Endothelial cell of umbilical vein (primary cell): Measurements from ENCODE around the gene SAMD1. TPM values are rescaled to one million over a fixed set of nuclear protein-coding genes. Genes with fewer than 3 reads are reported as not detected.

Experiments used
- BruUV-seq: library from RNA; stranded (reverse); fragments of 400-500 nt; replicated peaks from 2 replicates; lab custom pipeline; 2021; lab: Mats Ljungman, UMichigan
- CTCF ChIA-PET: fragments of 300-600, 350-600 bp; sonication (Branson Sonifier 250); formaldehyde crosslinking; loops from one replicate; lab custom pipeline; 2021; ENCODE audit warnings: antibody characterized with exemption, inconsistent platforms; lab: Charles Lee
- POLR2A ChIA-PET: fragments of 300-600, 350-600 bp; sonication (Branson Sonifier 250); formaldehyde crosslinking; loops from one replicate; lab custom pipeline; 2021; ENCODE audit warnings: antibody characterized with exemption, inconsistent platforms; lab: Charles Lee
- DNase-seq: peaks from one replicate; pipeline ENCODE4 v3.0.0-alpha.2; 2011; ENCODE audit warnings: low read depth, low spot score
- FAIRE-seq: peaks from 2 replicates; lab custom pipeline; 2011; peaks lifted over from hg19 to GRCh38; lab: Jason Lieb, UNC
- H2AFZ ChIP-seq: 2 replicates; pipeline ENCODE4 v1.6.0; 2012; ENCODE audit warnings: low read depth, low read length, control low read depth, inconsistent platforms
- H3K27ac ChIP-seq: 2 replicates; pipeline ENCODE4 v1.5.1; 2011; ENCODE audit warnings: low read depth, mild to moderate bottlenecking, control low read depth, low read length, moderate library complexity; ENCODE audit not compliant: insufficient read depth
- H3K27me3 ChIP-seq, 2 experiments: 2 replicates each; pipeline versions ENCODE4 v1.6.0 to v1.6.1; 2011; ENCODE audit warnings: low read length in 2 of 2, mixed read lengths in 1 of 2; ENCODE audit not compliant: control insufficient read depth in 2 of 2, insufficient read depth in 2 of 2
- H3K36me3 ChIP-seq, 2 experiments: 2 replicates in 1 of 2; 3 replicates in 1 of 2; pipeline ENCODE4 v1.5.1; 2011; ENCODE audit warnings: low read length in 2 of 2, mild to moderate bottlenecking in 1 of 2, moderate library complexity in 1 of 2; ENCODE audit not compliant: control insufficient read depth in 2 of 2, insufficient read depth in 2 of 2; ENCODE audit errors: extremely low read depth in 1 of 2
- H3K4me1 ChIP-seq: 3 replicates; pipeline ENCODE4 v1.5.1; 2011; ENCODE audit warnings: mild to moderate bottlenecking, low read length; ENCODE audit not compliant: control insufficient read depth, insufficient read depth; ENCODE audit errors: extremely low read depth
- H3K4me2 ChIP-seq: 2 replicates; pipeline ENCODE4 v1.6.1; 2011; ENCODE audit warnings: low read length, control low read depth, mixed read lengths; ENCODE audit not compliant: insufficient read depth
- H3K4me3 ChIP-seq, 3 experiments: fragments of 200-600 bp in 1 of 3; sonication (generic), shearing (Covaris generic) in 1 of 3; replicated peaks in 1 of 3; 2 replicates each; pipeline ENCODE4 v1.5.1; 2011 to 2016; ENCODE audit warnings: control low read depth in 3 of 3, low read length in 3 of 3, mild to moderate bottlenecking in 2 of 3, inconsistent platforms in 1 of 3, low read depth in 1 of 3, moderate library complexity in 1 of 3; ENCODE audit not compliant: insufficient read depth in 1 of 3
- H3K79me2 ChIP-seq: 2 replicates; pipeline ENCODE4 v1.6.0; 2012; ENCODE audit warnings: low read length, inconsistent platforms; ENCODE audit not compliant: control insufficient read depth, insufficient read depth
- H3K9ac ChIP-seq: replicated peaks from 2 replicates; pipeline ENCODE3; 2011; ENCODE audit warnings: low read length, control low read depth; ENCODE audit not compliant: insufficient read depth; ENCODE audit errors: extremely low read depth
- H3K9me1 ChIP-seq: replicated peaks from 3 replicates; pipeline ENCODE4 v1.6.0; 2011; ENCODE audit warnings: mild to moderate bottlenecking, low read length; ENCODE audit not compliant: control insufficient read depth, insufficient read depth; ENCODE audit errors: extremely low read depth
- H3K9me3 ChIP-seq: replicated peaks from 2 replicates; pipeline ENCODE4 v1.5.1; 2012; ENCODE audit warnings: low read length, inconsistent platforms; ENCODE audit not compliant: control insufficient read depth, insufficient read depth
- H4K20me1 ChIP-seq: replicated peaks from 2 replicates; pipeline ENCODE3; 2011; ENCODE audit warnings: mild to moderate bottlenecking, low read length; ENCODE audit not compliant: control insufficient read depth, insufficient read depth; ENCODE audit errors: extremely low read depth
- CTCF ChIP-seq, 2 donors: IDR thresholded peaks; 1 replicate in 1 of 2; 2 replicates in 1 of 2; pipeline ENCODE4 v1.5.1; 2011; ENCODE audit warnings: low read length in 2 of 2, mild to moderate bottlenecking in 2 of 2, moderate library complexity in 2 of 2, control low read depth in 1 of 2, inconsistent platforms in 1 of 2, low read depth in 1 of 2; ENCODE audit not compliant: insufficient read depth in 1 of 2; ENCODE audit errors: extremely low read depth in 1 of 2
- EZH2 ChIP-seq: IDR thresholded peaks from 2 replicates; pipeline ENCODE4 v1.6.1; 2012; ENCODE audit warnings: borderline replicate concordance, low read depth, mild to moderate bottlenecking, moderate library complexity, low read length, inconsistent platforms; ENCODE audit not compliant: severe bottlenecking
- FOS ChIP-seq: IDR thresholded peaks from 2 replicates; pipeline ENCODE4 v1.6.1; 2011; ENCODE audit warnings: mild to moderate bottlenecking, low read length, moderate library complexity, borderline replicate concordance; ENCODE audit not compliant: insufficient read depth
- GATA2 ChIP-seq: IDR thresholded peaks from 2 replicates; pipeline ENCODE4 v1.7.0; 2011; ENCODE audit warnings: low read depth, mild to moderate bottlenecking, moderate library complexity, mixed read lengths, low read length; ENCODE audit not compliant: insufficient read length, insufficient read depth
- JUN ChIP-seq: IDR thresholded peaks from 2 replicates; pipeline ENCODE4 v1.6.1; 2011; ENCODE audit warnings: borderline replicate concordance, low read depth; ENCODE audit not compliant: insufficient read length, insufficient read depth
- MAX ChIP-seq: IDR thresholded peaks from 2 replicates; pipeline ENCODE4 v1.6.1; 2011; ENCODE audit not compliant: insufficient read depth, insufficient read length
- MYC ChIP-seq: IDR thresholded peaks from one replicate; pipeline ENCODE4 v1.6.1; 2011; ENCODE audit warnings: mild to moderate bottlenecking, low read depth, low read length
- POLR2A ChIP-seq: IDR thresholded peaks from 2 replicates; pipeline ENCODE4 v1.6.1; 2012; ENCODE audit warnings: low read depth, mild to moderate bottlenecking, control low read depth, low read length
- POLR2AphosphoS5 ChIP-seq: IDR thresholded peaks from 2 replicates; pipeline ENCODE4 v1.6.1; 2012; ENCODE audit warnings: low read depth, mild to moderate bottlenecking, control low read depth, low read length, moderate library complexity; ENCODE audit not compliant: insufficient read depth
- dilution Hi-C: fragments of 300-500 bp; cut with MboI; formaldehyde crosslinking; loops from one replicate; pipeline ENCODE4 v1.15.0; 2019; ENCODE audit warnings: low sequenced_read_pairs; ENCODE audit not compliant: extremely low pct_ligation_motif_present
- intact Hi-C: fragments of 100-400 bp; cut with micrococcal nuclease; formaldehyde crosslinking; loops from one replicate; pipeline ENCODE4 v1.10.0; 2022
- polyA plus RNA-seq, 4 experiments: library from polyadenylated mRNA; depleted of rRNA in 3 of 4; stranded (reverse) in 3 of 4; unstranded in 1 of 4; fragments of >200 nt; gene quantifications; 2 replicates each; pipeline versions ENCODE4 v1.2.1 to v1.2.3, GENCODE V29; 2011 to 2012; ENCODE audit warnings: missing spikeins in 1 of 4
- total RNA-seq: library from RNA; stranded (reverse); gene quantifications from 2 replicates; pipeline ENCODE4 v1.2.3, GENCODE V29; 2021

Gene SAMD1
- total and polyA plus RNA-seq, 2 donors (not counting 3 experiments of a cell fraction or from before 2014, with no cell fraction given) = 14.1 to 35.9 TPM

- peak; percentile 15 for FAIRE-seq
- Histone ChIP-seq H3K4me1 (peaks cover 9% of the 10 kb centered on the region), H4K20me1 (no peaks in the 10 kb centered on the region), H3K4me2 (no peak overlapping the region), H3K27me3 (no peaks in the 10 kb centered on the region), H3K79me2 (no peaks in the 10 kb centered on the region), H3K9me1 (no peaks in the 10 kb centered on the region), H2AFZ (no peak overlapping the region), H3K36me3 (peaks cover 0 to 5% of the 10 kb centered on the region in 2 experiments), H3K9me3 (peaks cover 3% of the 10 kb centered on the region), H3K4me3 (no peak overlapping the region), H3K9ac (no peak overlapping the region), H3K27ac (no peak overlapping the region)
- ChIA-PET POLR2A (no interaction called here), CTCF (interaction anchor here (1.9 kb wide), 1 partner anchor 42 kb away, joined by 5 read pairs; the partner anchor contains the start of gene ASF1B)
- intact Hi-C loops (no loop called here), dilution Hi-C loops (no loop called here)
- BruUV-seq = no TSS peak
- no peak for DNase-seq
- no peak for TF ChIP-seq GATA2
- no peak for TF ChIP-seq POLR2AphosphoS5
- no peak for TF ChIP-seq MAX
- no peak for TF ChIP-seq MYC
- TF ChIP-seq JUN = no peak
- TF ChIP-seq FOS = no peak
- TF ChIP-seq EZH2 = no peak
Measured at GRCh38 chr19:14094854-14095253, 4.3 kb upstream of the SAMD1 start.

GRCh38 chr19:14093117-14093823, 2.7 kb upstream of the SAMD1 start:
- no peaks in the 10 kb centered on the region for H3K79me2 ChIP-seq
- peaks cover 0 to 11% of the 10 kb centered on the region in 2 experiments for H3K36me3 ChIP-seq
- BruUV-seq = no TSS peak

More at GRCh38 chr19:14093117-14093823, 2.7 kb upstream of the SAMD1 start:
- no peak overlapping the region for H3K4me2 ChIP-seq
- dilution Hi-C loops = no loop called here
- H4K20me1 ChIP-seq = no peaks in the 10 kb centered on the region
- H3K27me3 ChIP-seq = no peaks in the 10 kb centered on the region
- peaks cover 3% of the 10 kb centered on the region for H3K9me3 ChIP-seq
- TF ChIP-seq CTCF (IDR thresholded peaks at IDR 0.05; ENCODE audit: extremely low read depth in 1 of 2, insufficient read depth in 1 of 2, low read depth in 1 of 2, low read length in 2 of 2) = no peak
- no peak for TF ChIP-seq JUN
- no peak for TF ChIP-seq POLR2A
- no peak for TF ChIP-seq FOS
- no peak for TF ChIP-seq MYC
- TF ChIP-seq POLR2AphosphoS5 = no peak
- TF ChIP-seq MAX = no peak
- no peak for TF ChIP-seq GATA2
- no peak for TF ChIP-seq EZH2
- H2AFZ ChIP-seq = no peak overlapping the region
- no peak overlapping the region for H3K4me3 ChIP-seq
- no peaks in the 10 kb centered on the region for H3K9me1 ChIP-seq
- H3K4me1 ChIP-seq = peaks cover 9% of the 10 kb centered on the region
- ChIA-PET POLR2A (no interaction called here), CTCF (no interaction called here)
- no peak for FAIRE-seq
- no peak overlapping the region for H3K27ac ChIP-seq
- no peak overlapping the region for H3K9ac ChIP-seq
- intact Hi-C loops = no loop called here
- DNase-seq = no peak
